Fibroblast of villous mesenchyme (primary cell): ENCODE data around the gene RDH12. TPM values are rescaled to one million over a fixed set of nuclear protein-coding genes. Genes with fewer than 3 reads are reported as not detected.

Source experiments
- DNase-seq: peaks from one replicate; pipeline ENCODE4 v3.0.0-alpha.2; 2010; ENCODE audit warnings: low read depth
- H3K4me3 ChIP-seq: 2 replicates; pipeline ENCODE4 v1.5.1; 2011; ENCODE audit warnings: low read depth, mild to moderate bottlenecking, low read length
- total RNA-seq: library from RNA; depleted of rRNA; stranded (reverse); fragments of >200 nt; gene quantifications from 2 replicates; pipeline ENCODE4 v1.2.3, GENCODE V29; 2012
- TF ChIP-seq, protein P1 (sequence below): IDR thresholded peaks from 2 replicates; pipeline ENCODE4 v1.5.1; 2012; ENCODE audit warnings: low read depth, mild to moderate bottlenecking, low read length; ENCODE audit not compliant: insufficient read depth

The RDH12 gene
- total RNA-seq, 1 donor = not detected

- peak overlapping the region; percentile 91 for H3K4me3 ChIP-seq
- TF ChIP-seq, protein P1, sequence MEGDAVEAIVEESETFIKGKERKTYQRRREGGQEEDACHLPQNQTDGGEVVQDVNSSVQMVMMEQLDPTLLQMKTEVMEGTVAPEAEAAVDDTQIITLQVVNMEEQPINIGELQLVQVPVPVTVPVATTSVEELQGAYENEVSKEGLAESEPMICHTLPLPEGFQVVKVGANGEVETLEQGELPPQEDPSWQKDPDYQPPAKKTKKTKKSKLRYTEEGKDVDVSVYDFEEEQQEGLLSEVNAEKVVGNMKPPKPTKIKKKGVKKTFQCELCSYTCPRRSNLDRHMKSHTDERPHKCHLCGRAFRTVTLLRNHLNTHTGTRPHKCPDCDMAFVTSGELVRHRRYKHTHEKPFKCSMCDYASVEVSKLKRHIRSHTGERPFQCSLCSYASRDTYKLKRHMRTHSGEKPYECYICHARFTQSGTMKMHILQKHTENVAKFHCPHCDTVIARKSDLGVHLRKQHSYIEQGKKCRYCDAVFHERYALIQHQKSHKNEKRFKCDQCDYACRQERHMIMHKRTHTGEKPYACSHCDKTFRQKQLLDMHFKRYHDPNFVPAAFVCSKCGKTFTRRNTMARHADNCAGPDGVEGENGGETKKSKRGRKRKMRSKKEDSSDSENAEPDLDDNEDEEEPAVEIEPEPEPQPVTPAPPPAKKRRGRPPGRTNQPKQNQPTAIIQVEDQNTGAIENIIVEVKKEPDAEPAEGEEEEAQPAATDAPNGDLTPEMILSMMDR = no peak
- DNase-seq = no peak
Observed at GRCh38 chr14:67673451-67673850, 28.2 kb upstream of the RDH12 start.

- H3K4me3 ChIP-seq = peak overlapping the region; percentile 91
- peak; percentile 73 for DNase-seq
- TF ChIP-seq, protein P1 = peak; percentile 27
Observed at GRCh38 chr14:67674139-67674479, 27.6 kb upstream of the RDH12 start.

- TF ChIP-seq, protein P1 = peak; percentile 37
- peak within 1 kb of the TSS; percentile 91 for H3K4me3 ChIP-seq
- peak; percentile 76 for DNase-seq
Observed at GRCh38 chr14:67674480-67675218, 27.0 kb upstream of the RDH12 start, which contains the start of gene VTI1B. Gene VTI1B (minus strand): TSS chr14:67674632. CDS start chr14:67674489, 143 bp downstream.

- H3K4me3 ChIP-seq = peak overlapping the region; percentile 91
- TF ChIP-seq, protein P1 = no peak
- DNase-seq = no peak
Observed at GRCh38 chr14:67675219-67675582, 26.5 kb upstream of the RDH12 start.

GRCh38 chr14:67679006-67679405, 22.7 kb upstream of the RDH12 start:
- TF ChIP-seq, protein P1 = no peak
- H3K4me3 ChIP-seq = no peak overlapping the region
- no peak for DNase-seq

DNA sequence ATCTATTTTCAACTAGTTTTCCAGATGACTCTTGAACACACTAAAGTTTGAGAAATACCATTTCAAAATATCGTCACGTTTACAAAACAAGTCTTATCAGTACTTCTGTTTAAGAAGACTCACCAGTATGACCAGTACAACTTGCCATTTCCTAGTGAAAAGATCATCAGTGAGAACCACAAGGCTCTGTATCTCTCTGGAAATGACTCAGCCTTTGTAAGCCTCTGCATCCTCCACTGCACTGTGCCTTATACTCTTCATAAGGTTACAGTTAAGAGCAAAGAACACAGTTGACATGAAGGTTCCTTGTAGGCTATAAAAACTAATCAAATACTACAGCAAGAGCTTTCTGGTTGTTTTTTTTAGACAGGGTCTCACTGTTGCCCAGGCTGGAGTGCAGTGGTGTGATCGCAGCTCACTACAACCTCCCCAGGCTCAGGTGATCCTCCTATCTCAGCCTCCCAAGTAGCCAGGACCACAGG, 21.5 kb upstream of the RDH12 start:
- DNase-seq = peak; percentile 97
- H3K4me3 ChIP-seq = no peak overlapping the region
- TF ChIP-seq, protein P1 = no peak
